Activated T-cell treated with anti-CD3 and anti-CD28 coated beads for 1 hour (primary cell): ENCODE data around the gene S100A2.

Experiments used
- DNase-seq: peaks from one replicate; pipeline ENCODE4 v3.0.0-alpha.2; 2020; ENCODE audit warnings: low read depth

The S100A2 gene

DNA sequence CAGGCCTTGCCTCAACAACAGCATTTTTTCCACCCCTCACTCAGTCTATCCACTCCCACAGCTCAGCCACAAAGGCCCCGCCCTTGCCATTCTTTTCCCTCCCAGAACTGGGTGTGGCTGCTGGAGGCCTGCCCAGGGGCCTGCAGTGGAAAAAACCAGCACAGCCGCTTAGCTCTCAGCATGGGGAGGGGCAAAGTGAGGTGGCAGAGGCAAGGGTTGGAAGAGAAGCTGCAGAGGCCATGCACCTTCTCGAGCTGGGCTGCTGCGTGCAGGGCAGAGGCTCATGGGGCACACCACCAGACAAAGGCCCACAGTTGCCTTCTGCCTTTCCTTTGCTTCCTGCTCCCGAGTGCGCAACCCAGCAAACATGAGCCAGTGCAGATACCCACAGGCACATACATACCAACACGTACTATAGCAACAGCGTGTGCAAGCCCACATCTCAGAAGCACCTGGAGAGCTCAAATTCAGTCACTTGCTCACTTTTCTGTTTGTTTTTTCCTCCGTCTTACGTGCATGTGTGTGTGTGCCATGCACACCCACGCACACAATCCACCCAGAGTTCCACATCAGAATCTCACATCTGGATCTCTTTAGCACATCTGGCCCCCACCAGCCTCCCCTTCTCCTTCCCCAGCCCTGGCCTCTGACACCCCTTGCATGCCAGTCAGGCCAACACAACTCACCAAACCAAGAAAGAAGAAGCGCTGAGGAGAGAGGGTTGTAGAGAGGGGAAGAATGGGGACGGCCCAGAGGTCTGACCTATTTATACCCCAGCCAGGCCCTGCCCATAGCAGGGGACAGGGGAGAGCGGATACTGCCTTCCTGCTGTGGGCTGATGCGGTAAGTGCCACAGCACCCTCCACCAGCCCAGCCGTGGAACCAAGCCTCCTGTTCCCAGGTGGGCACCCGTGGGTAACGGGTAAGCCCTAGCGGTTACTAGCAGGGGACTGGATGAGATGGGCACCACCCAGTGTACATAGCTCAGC, 20.3 kb downstream of the S100A2 start, which contains the start of gene S100A4:
Gene S100A4 (minus strand): TSS at position 740 of the 989 bp plus-strand sequence. CDS start 1,012 bp downstream, outside the sequence.
- DNase-seq = peak; percentile 85

DNA sequence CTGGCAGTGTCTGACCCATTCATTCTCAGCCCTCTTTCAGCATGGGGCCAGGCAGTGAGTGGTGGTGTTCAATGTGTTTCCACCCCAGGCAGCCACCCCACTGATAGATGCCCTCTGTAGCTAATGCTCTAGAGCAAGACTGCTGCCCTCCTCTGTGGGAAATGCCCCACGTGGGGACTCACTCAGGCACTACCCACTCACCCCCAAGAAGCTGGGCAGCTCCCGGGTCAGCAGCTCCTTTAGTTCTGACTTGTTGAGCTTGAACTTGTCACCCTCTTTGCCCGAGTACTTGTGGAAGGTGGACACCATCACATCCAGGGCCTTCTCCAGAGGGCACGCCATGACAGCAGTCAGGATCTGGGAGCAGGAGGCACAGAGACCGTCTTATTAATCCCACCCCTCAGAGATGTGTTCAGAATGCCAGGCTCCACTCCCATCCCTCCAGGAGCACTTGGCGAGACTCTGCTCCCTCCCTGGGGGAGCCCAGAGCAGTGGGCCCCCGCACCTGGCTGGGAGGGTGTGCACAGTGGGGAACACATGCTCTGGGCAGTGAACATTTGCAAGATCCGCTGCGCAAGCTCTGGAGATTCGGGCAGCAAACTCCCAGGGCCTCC, 21.1 kb downstream of the S100A2 start:
- no peak for DNase-seq

DNA sequence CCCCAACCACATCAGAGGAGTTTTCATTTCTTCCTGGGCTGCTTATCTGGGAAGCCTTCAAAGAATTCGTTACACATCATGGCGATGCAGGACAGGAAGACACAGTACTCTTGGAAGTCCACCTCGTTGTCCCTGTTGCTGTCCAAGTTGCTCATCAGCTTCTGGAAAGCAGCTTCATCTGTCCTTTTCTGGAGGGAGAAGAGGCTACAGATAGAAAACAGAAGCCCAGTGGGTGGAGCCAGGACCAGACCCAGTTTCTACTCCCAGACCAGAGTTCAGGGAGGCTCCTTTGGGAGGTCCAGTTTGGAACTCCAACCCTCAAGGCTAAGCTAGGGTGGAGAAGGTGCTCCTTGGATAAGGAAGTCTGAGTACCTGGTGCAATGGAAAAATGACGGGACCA, 21.9 kb downstream of the S100A2 start:
- no peak for DNase-seq

DNA sequence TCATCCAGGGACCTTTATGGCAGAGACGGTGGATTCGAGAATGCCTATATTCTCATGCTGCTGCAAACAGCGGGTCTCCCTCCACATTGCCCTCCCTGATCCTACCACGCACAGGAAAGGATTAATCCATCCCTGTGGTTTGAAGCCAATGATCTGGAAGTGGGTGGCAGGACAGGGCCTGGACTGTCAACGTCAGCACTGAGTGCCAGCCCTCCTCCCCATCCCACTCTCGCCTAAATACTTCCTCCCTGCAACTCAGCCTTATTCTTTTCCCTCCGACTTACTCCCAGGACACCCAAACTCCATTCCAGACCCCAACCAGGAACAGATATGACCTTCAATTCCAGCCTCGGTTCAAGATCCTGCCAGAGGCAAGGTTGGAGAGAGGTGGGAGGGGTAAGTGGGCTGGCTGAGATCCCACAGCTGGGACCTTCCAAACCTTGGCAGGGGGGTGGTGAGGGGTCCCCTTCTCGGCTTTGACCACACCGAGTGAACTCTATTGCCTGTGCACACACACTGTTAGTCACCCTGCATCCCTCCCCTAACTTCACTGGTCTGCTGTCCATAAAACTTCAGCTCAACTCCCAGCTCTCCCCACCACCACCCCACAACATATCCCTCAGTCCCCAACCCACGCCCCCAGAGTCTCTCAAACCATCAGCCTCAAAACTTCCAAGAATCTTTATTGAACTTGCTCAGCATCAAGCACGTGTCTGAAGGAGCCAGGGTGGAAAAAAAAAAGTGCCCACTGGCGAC, 22.5 kb downstream of the S100A2 start:
- DNase-seq = no peak

DNA sequence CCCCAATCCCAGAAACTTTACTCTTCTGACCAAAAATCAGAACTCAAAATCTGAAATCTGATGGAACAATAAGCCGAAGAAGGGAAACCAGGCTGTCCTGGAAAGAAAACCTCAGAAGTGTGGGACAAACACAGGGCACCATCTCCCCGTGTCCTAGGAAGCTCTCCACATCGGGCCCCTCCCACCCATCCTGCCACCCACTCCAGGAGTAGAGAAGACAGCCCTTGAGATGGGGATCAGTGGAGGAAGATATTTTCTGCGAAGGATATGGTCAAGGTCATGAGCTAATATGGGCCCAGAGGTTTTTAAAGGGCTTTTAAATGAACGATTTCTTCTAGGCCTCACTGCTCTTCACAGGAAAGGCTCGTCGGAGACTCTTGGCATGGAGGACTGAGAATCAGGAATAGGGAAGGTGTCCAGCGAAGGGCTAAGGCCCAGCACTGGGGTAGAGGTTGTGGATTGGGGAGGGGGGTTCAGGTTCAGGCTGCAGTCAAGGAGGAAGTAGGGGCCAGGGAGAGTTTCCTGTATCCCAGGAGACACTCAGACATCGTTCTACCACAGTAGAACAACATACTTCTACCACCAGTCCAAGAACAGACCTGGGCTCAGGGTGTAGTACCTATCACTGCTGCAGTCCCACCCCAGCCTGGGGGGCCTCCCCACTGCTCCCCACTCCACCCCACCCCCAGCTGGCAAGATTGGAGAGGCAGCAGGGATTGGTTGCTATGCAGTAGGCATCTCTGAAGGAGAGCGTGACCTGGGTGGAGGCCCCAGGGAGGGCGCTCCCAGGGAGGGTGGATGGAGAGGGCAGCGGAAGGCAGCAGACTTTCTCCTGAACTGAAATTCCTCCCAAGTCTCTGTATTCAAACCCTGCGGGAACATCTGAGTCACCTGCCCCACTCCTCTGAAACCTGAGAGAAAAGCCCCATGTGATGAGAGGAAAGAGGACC, 23.7 kb downstream of the S100A2 start:
- no peak for DNase-seq

DNA sequence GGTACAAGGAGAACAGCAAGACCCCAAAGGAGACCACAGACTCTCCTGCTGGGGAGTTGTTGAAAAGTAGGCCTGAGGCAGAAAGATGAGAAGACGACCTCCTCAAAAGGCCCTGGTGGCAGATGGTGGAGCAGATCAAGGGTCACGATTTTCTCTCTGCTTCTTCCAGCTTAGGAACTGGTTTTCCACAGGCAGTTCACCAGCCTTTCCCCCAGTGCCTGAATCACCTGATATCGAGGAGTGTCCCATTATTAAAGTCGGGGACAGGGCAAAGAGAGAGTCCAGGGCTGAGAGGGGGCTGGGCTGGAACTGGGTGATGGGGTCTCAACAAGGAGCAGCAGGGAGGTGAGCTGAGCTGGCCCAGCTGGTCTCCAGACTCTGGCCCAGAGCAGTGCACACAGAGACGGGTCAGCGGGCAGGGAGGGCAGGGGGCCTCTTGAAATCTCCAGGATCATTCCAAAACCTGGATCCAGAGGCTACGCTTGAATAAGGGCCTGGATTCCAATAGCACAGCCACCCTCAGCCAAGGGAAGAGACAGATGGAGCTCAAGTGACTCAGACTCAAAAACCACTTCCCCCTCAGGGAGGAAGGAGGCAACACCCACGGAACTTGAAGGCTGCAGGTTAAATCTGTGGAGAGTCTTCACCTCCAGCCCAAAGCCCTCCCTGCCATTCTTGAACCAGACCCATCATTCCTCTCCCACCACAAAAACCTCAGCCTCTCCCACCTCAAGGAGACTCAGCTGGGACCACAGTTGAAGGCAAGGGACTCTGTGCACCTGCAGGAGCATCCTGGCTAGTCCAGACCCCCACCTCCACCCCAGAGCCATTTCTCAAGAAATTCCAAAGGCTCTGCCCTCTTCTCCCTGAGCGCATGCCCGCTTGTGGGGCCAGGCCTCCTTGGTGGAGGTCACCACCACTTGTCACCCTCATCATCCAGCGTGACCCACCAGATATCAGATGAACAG, 25.0 kb downstream of the S100A2 start, which contains the start of gene S100A5:
Gene S100A5 (minus strand): TSS at position 541 of the 968 bp plus-strand sequence. CDS start 743 bp downstream, outside the sequence.
- peak; percentile 46 for DNase-seq

DNA sequence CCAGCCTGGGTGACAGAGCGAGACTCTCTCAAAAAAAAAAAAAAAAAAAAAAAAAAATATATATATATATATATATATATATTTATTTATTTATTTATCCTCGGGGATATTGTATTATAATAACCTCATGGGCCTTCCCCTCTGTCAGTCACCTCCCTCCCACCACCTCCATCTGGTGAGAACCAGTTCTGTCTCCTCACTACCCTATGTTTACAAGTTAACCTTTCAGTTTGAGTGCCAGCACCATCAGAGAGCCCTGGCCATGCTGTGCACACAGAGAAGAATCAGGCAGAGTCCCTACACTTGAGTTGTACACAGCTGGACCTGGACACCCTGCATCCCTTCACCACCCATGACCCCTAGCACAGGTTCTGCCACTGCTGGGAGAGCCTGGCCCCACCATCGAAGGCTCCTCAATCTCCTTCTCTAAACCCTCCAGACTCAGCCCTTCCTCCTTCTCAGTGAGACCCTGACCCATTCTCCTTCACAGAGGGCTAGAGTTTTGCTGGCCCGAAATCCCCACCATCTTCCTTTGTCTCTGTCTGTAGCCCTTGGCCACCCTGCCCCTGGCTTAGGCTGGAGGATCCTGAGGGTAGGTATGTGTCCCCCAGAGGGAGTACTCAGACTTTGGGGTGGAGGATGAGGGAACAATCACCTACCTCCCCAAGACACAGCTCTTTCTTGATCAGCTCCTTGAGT, 26.1 kb downstream of the S100A2 start:
- DNase-seq = no peak

DNA sequence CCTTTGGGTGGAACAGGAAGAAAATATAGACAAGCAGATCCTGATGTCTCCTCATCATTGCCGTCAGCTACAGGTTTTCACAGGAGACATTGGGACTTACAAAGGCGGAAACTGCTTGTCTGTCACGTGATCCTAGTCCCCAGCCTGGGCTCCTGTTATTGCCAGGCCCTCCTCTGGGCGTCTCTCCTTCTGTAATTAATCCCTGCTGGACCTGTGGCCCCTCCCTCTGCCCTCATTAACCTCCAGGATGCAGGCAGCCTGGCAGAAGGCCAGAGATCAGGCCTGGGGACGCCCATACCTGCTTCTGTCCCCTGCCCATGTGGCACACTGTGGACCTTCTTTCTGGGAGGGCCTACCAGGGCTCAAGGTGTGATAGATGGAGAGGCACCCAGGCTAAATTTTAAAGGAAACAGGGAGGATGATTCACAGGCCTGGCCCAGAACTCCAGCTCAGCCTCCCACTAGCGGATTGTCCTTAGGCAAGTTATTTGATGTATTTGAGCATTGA, 27.3 kb downstream of the S100A2 start:
- no peak for DNase-seq

DNA sequence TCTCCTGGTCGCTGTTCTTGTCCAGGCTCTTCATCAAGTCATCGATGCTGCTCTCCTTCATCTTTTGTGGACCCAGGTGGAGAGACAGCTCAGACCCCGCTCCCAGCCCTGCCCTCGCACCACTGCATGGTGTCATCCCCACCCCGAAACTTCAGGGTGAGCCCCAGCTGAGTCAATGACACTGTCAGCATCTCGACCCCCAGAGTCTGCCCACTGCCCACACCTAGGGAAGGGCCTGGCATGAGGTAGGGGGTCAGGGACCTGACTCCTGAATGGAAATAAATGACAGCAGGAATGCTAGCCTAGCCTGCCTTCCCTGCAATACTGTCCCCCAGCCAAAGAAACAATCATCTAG, 28.3 kb downstream of the S100A2 start:
- DNase-seq = no peak

DNA sequence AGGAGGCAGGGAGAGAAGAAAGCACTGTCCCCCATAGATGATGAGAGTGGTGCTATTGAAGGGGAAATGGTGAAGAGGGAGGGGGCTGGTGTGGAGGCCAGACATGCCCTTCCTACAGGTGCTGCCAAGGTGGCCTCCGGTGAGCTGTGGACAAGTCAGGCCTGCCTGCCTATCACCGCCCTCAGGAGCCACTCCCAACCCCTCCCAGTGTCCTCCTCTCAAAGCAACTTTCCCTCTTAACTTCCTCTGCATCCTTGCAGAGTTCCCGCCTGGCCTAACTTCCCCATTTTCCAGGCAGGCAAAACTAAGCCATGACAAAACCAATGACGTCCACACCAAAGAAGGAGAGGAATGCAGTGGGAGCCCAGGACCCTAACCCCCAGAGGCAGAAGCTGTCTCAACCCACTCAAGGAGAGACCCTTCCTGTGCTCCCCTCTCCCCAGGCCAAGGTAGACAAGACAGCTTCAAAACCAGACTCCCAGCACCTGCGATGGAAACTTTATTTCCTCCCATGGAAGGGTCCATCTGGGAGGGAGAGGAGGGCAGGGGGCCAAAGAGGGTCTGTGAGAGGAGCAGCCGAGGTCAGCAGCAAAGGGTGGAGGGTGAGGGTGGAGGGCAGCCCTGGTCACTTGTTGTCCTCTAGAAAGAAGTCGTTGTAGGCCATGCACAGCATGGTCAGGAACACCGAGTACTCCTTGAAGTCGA, 28.8 kb downstream of the S100A2 start:
- DNase-seq = no peak

DNA sequence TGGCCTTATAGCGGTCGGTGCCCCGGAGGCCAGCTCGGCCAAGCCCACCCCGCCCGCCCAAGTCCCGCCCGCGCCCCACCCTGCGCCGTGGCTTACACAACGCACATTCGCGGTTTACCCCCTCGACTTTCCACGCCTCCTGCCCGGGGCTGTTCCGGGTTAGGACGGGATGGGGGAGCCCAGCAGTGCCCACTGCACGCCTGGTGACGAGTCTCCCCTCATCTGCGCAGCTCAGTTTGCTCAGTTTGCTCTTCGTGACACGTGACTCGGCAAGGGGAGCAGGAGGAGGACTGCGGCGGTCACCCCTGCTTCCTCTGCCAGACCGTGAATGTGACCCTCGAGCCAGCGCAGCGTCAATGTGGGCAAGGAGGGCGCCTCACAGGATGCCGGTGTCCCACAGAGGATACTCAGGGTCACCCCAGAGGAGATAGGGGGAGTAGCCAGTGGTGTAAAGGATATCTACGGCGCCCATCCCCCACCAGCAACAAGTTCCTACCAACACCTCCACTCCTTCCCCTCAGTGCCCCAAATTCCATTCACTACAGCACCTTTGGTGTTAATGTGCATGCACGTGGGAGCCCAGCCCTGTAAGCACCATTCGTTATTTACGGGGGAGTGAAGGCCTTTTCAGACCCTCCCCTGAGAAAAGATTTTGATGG, 29.5 kb downstream of the S100A2 start:
- DNase-seq = peak; percentile 75

DNA sequence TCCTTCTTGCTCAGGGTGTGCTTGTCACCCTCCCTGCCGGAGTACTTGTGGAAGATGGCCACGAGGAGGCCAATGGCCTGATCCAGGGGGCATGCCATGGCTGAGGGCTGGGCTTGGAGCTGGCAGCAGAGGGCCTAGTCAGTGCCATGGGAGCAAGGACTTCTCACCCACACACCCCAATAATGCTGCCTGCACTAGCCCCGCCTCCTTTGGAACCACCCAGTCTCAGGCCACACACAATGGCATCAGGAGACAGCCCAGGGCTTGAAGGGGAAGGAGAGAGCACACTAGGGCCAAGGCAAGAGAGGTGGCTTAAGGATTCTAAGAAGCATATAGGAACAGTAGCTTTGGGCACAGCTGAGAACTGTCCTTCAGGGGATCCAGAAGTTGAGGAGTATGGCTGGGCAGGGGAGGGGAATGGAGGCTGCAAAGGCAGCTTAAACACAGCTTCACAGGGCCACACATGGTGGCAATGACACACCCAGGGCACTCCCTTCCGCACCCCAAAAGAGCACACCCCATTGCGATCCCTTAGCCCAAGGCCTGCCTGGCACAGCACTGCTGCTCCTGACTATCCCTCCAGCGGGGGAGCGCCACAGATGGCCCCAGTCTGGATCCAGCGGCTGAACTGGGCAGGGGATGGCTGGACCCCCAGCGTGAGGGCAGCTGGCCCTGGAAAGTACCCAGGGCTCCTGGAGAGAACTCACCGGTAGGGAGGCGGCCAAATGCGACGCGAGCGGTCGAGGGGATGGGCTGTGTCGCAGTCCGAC, 30.2 kb downstream of the S100A2 start, which contains the start of gene S100A6:
Gene S100A6 (minus strand): TSS at position 750 of the 770 bp plus-strand sequence. CDS start 652 bp downstream, at position 98.
- no peak for DNase-seq

DNA sequence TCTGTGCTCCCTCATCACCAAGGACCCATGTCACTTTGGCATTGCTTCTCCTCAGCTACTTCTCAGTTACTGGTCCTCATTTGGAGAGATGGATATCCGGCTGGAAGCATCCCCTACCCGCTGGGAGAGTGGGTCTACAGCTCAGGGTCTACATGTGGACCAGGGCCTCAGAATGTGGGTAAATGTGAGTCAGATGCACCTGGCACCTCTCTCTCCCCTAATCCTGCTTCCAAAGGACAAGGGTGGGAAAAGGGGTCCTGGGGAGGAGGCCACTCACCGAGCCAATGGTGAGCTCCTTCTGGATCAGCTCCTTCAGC, 30.8 kb downstream of the S100A2 start:
- DNase-seq = no peak

DNA sequence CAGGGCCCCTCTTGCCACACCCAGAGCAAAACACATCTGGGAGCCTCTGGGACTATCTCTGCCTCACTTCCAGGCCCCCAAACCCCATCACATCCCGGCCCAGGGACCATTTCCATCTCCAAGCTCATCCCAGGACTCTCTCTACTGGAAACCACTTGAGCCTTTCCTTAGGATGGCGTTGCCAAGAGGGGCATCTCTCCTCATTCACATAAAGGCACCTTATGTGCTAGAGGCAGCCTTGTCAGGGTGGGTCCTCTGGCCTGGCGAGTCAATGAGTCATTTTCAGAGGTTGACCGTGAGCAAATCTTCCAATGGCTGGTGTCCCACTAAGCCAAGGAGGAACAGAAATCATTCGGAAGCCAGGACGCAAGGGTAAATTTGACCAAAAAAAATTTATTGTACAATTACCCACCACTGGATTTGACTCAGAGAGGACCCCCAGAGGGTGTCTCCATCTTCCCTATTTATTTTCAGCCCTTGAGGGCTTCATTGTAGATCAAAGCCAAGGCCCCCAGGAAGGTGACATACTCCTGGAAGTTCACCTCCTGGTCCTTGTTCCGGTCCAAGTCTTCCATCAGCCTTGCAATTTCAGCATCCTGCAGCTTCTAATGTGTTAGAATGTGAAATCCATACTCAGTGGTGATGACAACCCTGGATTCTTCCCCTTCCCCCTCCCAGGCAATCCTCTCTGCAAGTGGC, 31.3 kb downstream of the S100A2 start:
- DNase-seq = no peak

DNA sequence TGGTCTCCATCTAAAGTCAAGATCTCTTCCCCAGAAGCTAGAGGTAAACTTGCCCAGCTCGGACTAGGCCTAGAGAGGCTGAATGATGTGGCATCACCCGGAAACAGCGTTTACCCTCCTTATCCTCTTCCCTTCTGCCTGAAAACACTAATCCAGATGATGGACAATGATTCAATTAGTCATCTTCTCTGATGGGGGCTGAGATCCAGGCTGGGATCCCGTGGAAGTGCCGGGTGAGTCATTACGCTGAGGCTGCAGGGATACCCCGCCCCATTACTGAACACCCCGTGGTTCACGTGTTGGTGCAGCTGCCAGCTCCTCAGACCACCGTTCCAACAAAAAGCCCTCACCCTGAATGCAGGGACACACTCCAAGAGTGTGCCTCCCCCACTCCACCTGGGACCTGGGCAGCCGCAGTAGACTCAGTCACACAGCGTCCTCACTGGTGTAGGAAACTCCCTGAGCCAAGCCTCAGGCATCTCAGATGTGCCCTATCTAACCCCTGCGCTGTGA, 31.9 kb downstream of the S100A2 start:
- no peak for DNase-seq
